GM23338 (cell line): ENCODE measurements around the gene SELP. TPM values are rescaled to one million over a fixed set of nuclear protein-coding genes. Genes with fewer than 3 reads are reported as not detected.

ENCODE experiments used
- ATAC-seq: fragments of 200-7000 bp; cut with Tn5 transposase; 3 replicates; pipeline ENCODE4 v1.9.1; 2020
- DNase-seq: peaks from one replicate; pipeline ENCODE4 v3.0.0-alpha.2; 2015; ENCODE audit warnings: low spot score
- H2AFZ ChIP-seq: fragments of 200-600 bp; sonication (generic); 2 replicates; pipeline ENCODE4 v1.8.0; 2016; ENCODE audit warnings: antibody characterized with exemption, mild to moderate bottlenecking, moderate library complexity
- H3F3A ChIP-seq: fragments of 200-600 bp; sonication (generic); replicated peaks from 2 replicates; pipeline ENCODE4 v1.8.0; 2017; ENCODE audit warnings: antibody characterized with exemption, mixed run types, low read depth
- H3K27ac ChIP-seq: fragments of 200-600 bp; sonication (generic); 2 replicates; pipeline ENCODE4 v1.6.1; 2016; ENCODE audit warnings: low read depth
- H3K27me3 ChIP-seq: fragments of 200-600 bp; sonication (generic); 2 replicates; pipeline ENCODE4 v1.8.0; 2016; ENCODE audit warnings: mild to moderate bottlenecking, mixed run types, moderate library complexity; ENCODE audit not compliant: insufficient read depth
- H3K36me3 ChIP-seq: fragments of 200-600 bp; sonication (generic); 2 replicates; pipeline ENCODE4 v1.8.0; 2016; ENCODE audit warnings: mild to moderate bottlenecking; ENCODE audit not compliant: insufficient read depth
- H3K4me1 ChIP-seq: fragments of 200-600 bp; sonication (generic); 2 replicates; pipeline ENCODE4 v1.8.0; 2016; ENCODE audit warnings: mild to moderate bottlenecking, moderate library complexity; ENCODE audit not compliant: insufficient read depth
- H3K4me2 ChIP-seq: fragments of 200-600 bp; sonication (generic); 2 replicates; pipeline ENCODE4 v1.7.1; 2017; ENCODE audit warnings: mixed run types
- H3K4me3 ChIP-seq: fragments of 200-600 bp; sonication (generic); 2 replicates; pipeline ENCODE4 v1.6.1; 2016; ENCODE audit warnings: mixed run types
- H3K79me2 ChIP-seq: fragments of 200-600 bp; sonication (generic); replicated peaks from 2 replicates; pipeline ENCODE4 v1.8.0; 2017; ENCODE audit warnings: mild to moderate bottlenecking; ENCODE audit not compliant: insufficient read depth
- H3K9me2 ChIP-seq: fragments of 200-600 bp; sonication (generic); 2 replicates; pipeline ENCODE4 v1.8.0; 2017; ENCODE audit not compliant: insufficient read depth
- H4K20me1 ChIP-seq: fragments of 200-600 bp; sonication (generic); replicated peaks from 2 replicates; pipeline ENCODE4 v1.8.0; 2017; ENCODE audit warnings: mild to moderate bottlenecking; ENCODE audit not compliant: insufficient read depth
- H3K27ac Mint-ChIP-seq: 2 replicates; pipeline ENCODE4 v1.8.0; 2020; ENCODE audit warnings: inconsistent platforms, mild to moderate bottlenecking, moderate library complexity, mixed read lengths
- H3K27me3 Mint-ChIP-seq: 3 replicates; pipeline ENCODE4 v1.8.0; 2022; ENCODE audit warnings: low read depth, mild to moderate bottlenecking, moderate library complexity, mixed read lengths, inconsistent platforms; ENCODE audit not compliant: insufficient read depth, poor library complexity
- H3K36me3 Mint-ChIP-seq: 3 replicates; pipeline ENCODE4 v1.8.0; 2021; ENCODE audit warnings: low read depth, mild to moderate bottlenecking, inconsistent platforms, moderate library complexity, mixed read lengths
- H3K4me1 Mint-ChIP-seq: 3 replicates; pipeline ENCODE4 v1.8.0; 2020; ENCODE audit warnings: mild to moderate bottlenecking, inconsistent platforms, mixed read lengths
- H3K4me3 Mint-ChIP-seq: 3 replicates; pipeline ENCODE4 v1.8.0; 2021; ENCODE audit warnings: moderate library complexity, mild to moderate bottlenecking, inconsistent platforms, mixed read lengths
- H3K9me3 Mint-ChIP-seq: 3 replicates; pipeline ENCODE4 v1.8.0; 2020; ENCODE audit warnings: moderate library complexity, mild to moderate bottlenecking, inconsistent platforms, mixed read lengths
- CREB1 ChIP-seq: fragments of 250-450 bp; sonication (Bioruptor Pico); IDR thresholded peaks from 2 replicates; pipeline ENCODE4 v1.5.0; 2020; ENCODE audit warnings: low read depth, mild to moderate bottlenecking, moderate library complexity
- EZH2phosphoT487 ChIP-seq: fragments of 200-600 bp; sonication (generic); IDR thresholded peaks from one replicate; pipeline ENCODE4 v1.8.1; 2018; ENCODE audit warnings: antibody characterized with exemption; ENCODE audit not compliant: unreplicated experiment
- NANOG ChIP-seq: IDR thresholded peaks from 2 replicates; pipeline ENCODE4 v1.6.1; 2016; ENCODE audit warnings: antibody characterized with exemption, borderline replicate concordance
- STAT1 ChIP-seq: IDR thresholded peaks from one replicate; pipeline ENCODE4 v1.6.1; 2016; ENCODE audit warnings: antibody characterized with exemption; ENCODE audit not compliant: unreplicated experiment
- ZNF114 ChIP-seq: fragments of 250-450 bp; sonication (Bioruptor Pico); IDR thresholded peaks from 2 replicates; pipeline ENCODE4 v1.5.0; 2020; ENCODE audit warnings: mild to moderate bottlenecking, moderate library complexity
- ZNF331 ChIP-seq: fragments of 250-450 bp; sonication (Bioruptor Pico); IDR thresholded peaks from 2 replicates; pipeline ENCODE4 v1.5.0; 2020; ENCODE audit warnings: low read depth, mild to moderate bottlenecking, moderate library complexity
- ZNF462 ChIP-seq: fragments of 250-450 bp; sonication (Bioruptor Pico); IDR thresholded peaks from 2 replicates; pipeline ENCODE4 v1.5.0; 2020; ENCODE audit warnings: mild to moderate bottlenecking, moderate library complexity
- polyA plus RNA-seq: library from polyadenylated mRNA; unstranded; fragments of >200 nt; fragmentation: Nextera tagmentation; extraction: Ambion mirVana; gene quantifications from 2 replicates; pipeline ENCODE4 v1.2.1, GENCODE V29; 2016
- total RNA-seq: library from RNA; depleted of rRNA; stranded (reverse); fragments of >200 nt; shearing (Covaris generic); gene quantifications from 2 replicates; pipeline ENCODE4 v1.2.3, GENCODE V29; 2014
- TF ChIP-seq, protein P1 (sequence below), 2 experiments: fragments of 200-600 bp in 1 of 2; sonication (generic) in 1 of 2; conservative IDR thresholded peaks; 2 replicates each; pipeline versions ENCODE4 v1.5.1 to v1.6.1; 2016 to 2017; ENCODE audit warnings: antibody characterized with exemption in 2 of 2, low read depth in 2 of 2, mild to moderate bottlenecking in 2 of 2, moderate library complexity in 1 of 2

Gene SELP
- total and polyA plus RNA-seq, 2 experiments from 2014 or later = not detected

DNA sequence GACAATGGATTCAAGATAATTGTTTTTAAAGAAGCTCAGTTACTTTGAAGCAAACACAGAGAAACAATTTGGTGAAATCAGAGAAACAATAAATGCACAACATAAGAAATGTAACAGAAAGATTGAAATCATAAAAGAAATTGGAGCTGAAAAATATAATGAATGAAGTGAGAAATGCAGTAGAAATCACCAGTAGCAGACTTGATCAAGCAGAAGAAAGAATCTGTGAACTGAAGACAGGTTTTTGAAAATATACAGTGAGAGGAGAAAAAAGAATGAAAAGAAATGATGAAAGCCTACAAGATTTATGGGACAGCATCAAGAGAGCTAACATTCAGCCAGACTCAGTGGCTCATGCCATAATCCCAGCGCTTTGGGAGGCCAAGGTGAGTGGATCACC, 4.2 kb upstream of the SELP start:
- Histone ChIP-seq H3K79me2 (no peaks in the 10 kb centered on the region), H3K4me2 (no peak overlapping the region), H3F3A (no peaks in the 10 kb centered on the region), H3K27ac (no peak overlapping the region), H3K4me1 (no peaks in the 10 kb centered on the region), H3K36me3 (no peaks in the 10 kb centered on the region), H2AFZ (no peak overlapping the region), H3K27me3 (no peaks in the 10 kb centered on the region), H3K4me3 (no peak overlapping the region), H3K9me2 (no peaks in the 10 kb centered on the region), H4K20me1 (no peaks in the 10 kb centered on the region)
- no peaks in the 10 kb centered on the region for H3K4me1 Mint-ChIP-seq
- H3K27me3 Mint-ChIP-seq = peaks cover 3% of the 10 kb centered on the region
- TF ChIP-seq ZNF462 (CRISPR knock-in tag) (no peak), NANOG (no peak), EZH2phosphoT487 (no peak), CREB1 (CRISPR knock-in tag) (no peak), ZNF114 (no peak), ZNF331 (CRISPR knock-in tag) (no peak), STAT1 (no peak)
- TF ChIP-seq, protein P1, sequence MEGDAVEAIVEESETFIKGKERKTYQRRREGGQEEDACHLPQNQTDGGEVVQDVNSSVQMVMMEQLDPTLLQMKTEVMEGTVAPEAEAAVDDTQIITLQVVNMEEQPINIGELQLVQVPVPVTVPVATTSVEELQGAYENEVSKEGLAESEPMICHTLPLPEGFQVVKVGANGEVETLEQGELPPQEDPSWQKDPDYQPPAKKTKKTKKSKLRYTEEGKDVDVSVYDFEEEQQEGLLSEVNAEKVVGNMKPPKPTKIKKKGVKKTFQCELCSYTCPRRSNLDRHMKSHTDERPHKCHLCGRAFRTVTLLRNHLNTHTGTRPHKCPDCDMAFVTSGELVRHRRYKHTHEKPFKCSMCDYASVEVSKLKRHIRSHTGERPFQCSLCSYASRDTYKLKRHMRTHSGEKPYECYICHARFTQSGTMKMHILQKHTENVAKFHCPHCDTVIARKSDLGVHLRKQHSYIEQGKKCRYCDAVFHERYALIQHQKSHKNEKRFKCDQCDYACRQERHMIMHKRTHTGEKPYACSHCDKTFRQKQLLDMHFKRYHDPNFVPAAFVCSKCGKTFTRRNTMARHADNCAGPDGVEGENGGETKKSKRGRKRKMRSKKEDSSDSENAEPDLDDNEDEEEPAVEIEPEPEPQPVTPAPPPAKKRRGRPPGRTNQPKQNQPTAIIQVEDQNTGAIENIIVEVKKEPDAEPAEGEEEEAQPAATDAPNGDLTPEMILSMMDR (conservative IDR thresholded peaks at IDR 0.05; ENCODE audit: low read depth in 2 of 2) = no peak
- H3K36me3 Mint-ChIP-seq = peaks cover 10% of the 10 kb centered on the region; the same call in 2 of the 3 replicates
- no peak overlapping the region for H3K27ac Mint-ChIP-seq
- no peak for ATAC-seq
- H3K4me3 Mint-ChIP-seq = no peak overlapping the region
- peaks cover 25% of the 10 kb centered on the region for H3K9me3 Mint-ChIP-seq
- DNase-seq = no peak
